HG03159 (cell line): ENCODE measurements around the gene C10orf62.

Source experiments
- ATAC-seq: cut with Tn5 transposase; IDR thresholded peaks from one replicate; pipeline ENCODE4 v1.9.1; 2021; ENCODE audit warnings: mild to moderate bottlenecking, moderate library complexity; ENCODE audit not compliant: unreplicated experiment

The C10orf62 gene

GRCh38 chr10:97584060-97584797, 5.3 kb upstream of the C10orf62 start, which contains the start of gene HOGA1:
TSS of gene HOGA1 (plus strand) at chr10:97584389. CDS start at chr10:97584704, 315 bp downstream.
- peak; percentile 67 for ATAC-seq

- no peak for ATAC-seq
Measured at GRCh38 chr10:97584798-97585438, 4.6 kb upstream of the C10orf62 start.

- no peak for ATAC-seq
Measured at GRCh38 chr10:97585439-97585811, 4.1 kb upstream of the C10orf62 start.

- no peak for ATAC-seq
Measured at GRCh38 chr10:97587183-97587582, 2.3 kb upstream of the C10orf62 start.

GRCh38 chr10:97590082-97590747, 694 bp downstream of the C10orf62 start:
- ATAC-seq = no peak

GRCh38 chr10:97590748-97591495, 1.4 kb downstream of the C10orf62 start:
- ATAC-seq = no peak

- ATAC-seq = no peak
Measured at GRCh38 chr10:97593421-97593820, 3.9 kb downstream of the C10orf62 start.

- no peak for ATAC-seq
Measured at GRCh38 chr10:97596101-97597082, 6.9 kb downstream of the C10orf62 start.

- no peak for ATAC-seq
Measured at GRCh38 chr10:97597778-97598177, 8.3 kb downstream of the C10orf62 start.

- ATAC-seq = no peak
Measured at GRCh38 chr10:97598407-97599271, 9.1 kb downstream of the C10orf62 start.

GRCh38 chr10:97599272-97599619, 9.7 kb downstream of the C10orf62 start:
- no peak for ATAC-seq

- no peak for ATAC-seq
Measured at GRCh38 chr10:97600616-97601015, 11.1 kb downstream of the C10orf62 start.

- ATAC-seq = no peak
Measured at GRCh38 chr10:97601268-97602215, 12.0 kb downstream of the C10orf62 start.

- no peak for ATAC-seq
Measured at GRCh38 chr10:97607095-97607636, 17.6 kb downstream of the C10orf62 start.

GRCh38 chr10:97608991-97609561, 19.6 kb downstream of the C10orf62 start:
- no peak for ATAC-seq

- no peak for ATAC-seq
Measured at GRCh38 chr10:97611473-97611872, 22.0 kb downstream of the C10orf62 start.

GRCh38 chr10:97612386-97612785, 22.9 kb downstream of the C10orf62 start:
- ATAC-seq = no peak
